ENCODE measurements around the gene ORAI2.

GRCh38 chr7:102409340-102409739 is 24.0 kb upstream of the ORAI2 start:
- TF ChIP-seq CTCF (IDR thresholded peaks at IDR 0.05) (no peak), POLR2A (IDR thresholded peaks at IDR 0.05) (no peak)

Data from right lobe of liver (tissue), 4 donors.